SU-DHL-6 (cell line): ENCODE data around the gene ABCB11.

ENCODE experiments used
- H2AFZ ChIP-seq: fragments of 200-600 bp; sonication (generic); 2 replicates; pipeline ENCODE4 v1.6.1; 2014; ENCODE audit warnings: low read depth, mild to moderate bottlenecking, moderate library complexity, mixed read lengths, antibody characterized with exemption, low read length; ENCODE audit not compliant: severe bottlenecking
- H3F3A ChIP-seq: fragments of 200-600 bp; shearing (Covaris generic); 2 replicates; pipeline ENCODE4 v1.6.0; 2016; ENCODE audit warnings: antibody characterized with exemption, mild to moderate bottlenecking; ENCODE audit not compliant: insufficient read depth
- H3K27ac ChIP-seq: fragments of 200-600 bp; sonication (generic); 2 replicates; pipeline ENCODE4 v1.5.1; 2016; ENCODE audit warnings: low read depth, mild to moderate bottlenecking, low read length, moderate library complexity, mixed read lengths
- H3K27me3 ChIP-seq: fragments of 200-600 bp; sonication (generic), shearing (Covaris generic); 2 replicates; pipeline ENCODE4 v1.6.0; 2014; ENCODE audit warnings: mild to moderate bottlenecking, low read length
- H3K36me3 ChIP-seq: fragments of 200-600 bp; sonication (generic); 2 replicates; pipeline ENCODE4 v1.6.1; 2014; ENCODE audit warnings: mild to moderate bottlenecking, low read length, mixed read lengths
- H3K4me2 ChIP-seq: fragments of 300-600, 200-600 bp; shearing (Covaris generic), sonication (generic); 2 replicates; pipeline ENCODE4 v1.6.0; 2014; ENCODE audit warnings: low read length, low read depth, mild to moderate bottlenecking; ENCODE audit not compliant: poor library complexity, severe bottlenecking
- H3K4me3 ChIP-seq: fragments of 200-600 bp; sonication (generic); 2 replicates; pipeline ENCODE4 v1.5.1; 2014; ENCODE audit warnings: antibody characterized with exemption, low read length, mild to moderate bottlenecking, mixed read lengths; ENCODE audit not compliant: insufficient read depth, poor library complexity, severe bottlenecking
- H3K79me2 ChIP-seq: fragments of 200-600 bp; sonication (generic); 2 replicates; pipeline ENCODE4 v1.6.1; 2014; ENCODE audit warnings: mild to moderate bottlenecking, low read length, moderate library complexity; ENCODE audit not compliant: insufficient read depth
- H3K9ac ChIP-seq: fragments of 200-600 bp; sonication (generic); 2 replicates; pipeline ENCODE4 v1.7.0; 2014; ENCODE audit warnings: mild to moderate bottlenecking, low read length
- H3K9me2 ChIP-seq: fragments of 200-600 bp; sonication (generic); replicated peaks from 2 replicates; pipeline ENCODE4 v1.6.1; 2014; ENCODE audit warnings: low read length; ENCODE audit not compliant: insufficient read depth
- H3K9me3 ChIP-seq: fragments of 200-600 bp; sonication (generic); 2 replicates; pipeline ENCODE4 v1.6.1; 2014; ENCODE audit warnings: low read length, mixed read lengths; ENCODE audit not compliant: insufficient read depth
- H4K20me1 ChIP-seq: fragments of 200-600 bp; sonication (generic); 2 replicates; pipeline ENCODE4 v1.6.1; 2014; ENCODE audit warnings: low read depth, mild to moderate bottlenecking, antibody characterized with exemption, low read length, moderate library complexity, mixed read lengths
- CTCF ChIP-seq: fragments of 200-600 bp; sonication (generic); IDR thresholded peaks from one replicate; pipeline ENCODE4 v1.5.1; 2017; ENCODE audit warnings: antibody characterized with exemption, mild to moderate bottlenecking, low read length, moderate library complexity; ENCODE audit not compliant: insufficient read depth, poor library complexity, severe bottlenecking
- EZH2phosphoT487 ChIP-seq: fragments of 200-600 bp; sonication (generic), shearing (Covaris generic); conservative IDR thresholded peaks from 2 replicates; pipeline ENCODE4 v1.6.1; 2018; ENCODE audit warnings: mild to moderate bottlenecking, antibody characterized with exemption, low read length, moderate library complexity, mixed read lengths

ABCB11 gene

GRCh38 chr2:169071455-169071854, 40.3 kb upstream of the ABCB11 start:
- Histone ChIP-seq H3K9ac (no peak overlapping the region), H3K4me3 (no peak overlapping the region), H3K36me3 (no peaks in the 10 kb centered on the region), H3K27me3 (no peaks in the 10 kb centered on the region), H2AFZ (no peak overlapping the region), H4K20me1 (no peaks in the 10 kb centered on the region), H3K79me2 (no peaks in the 10 kb centered on the region), H3K4me2 (no peak overlapping the region), H3F3A (no peaks in the 10 kb centered on the region), H3K9me3 (no peaks in the 10 kb centered on the region), H3K9me2 (no peaks in the 10 kb centered on the region), H3K27ac (no peak overlapping the region)
- no peak for TF ChIP-seq EZH2phosphoT487
- no peak for TF ChIP-seq CTCF

GRCh38 chr2:169069833-169070232, 38.7 kb upstream of the ABCB11 start:
- Histone ChIP-seq H4K20me1 (no peaks in the 10 kb centered on the region), H3F3A (no peaks in the 10 kb centered on the region), H2AFZ (no peak overlapping the region), H3K27ac (no peak overlapping the region), H3K27me3 (no peaks in the 10 kb centered on the region), H3K36me3 (no peaks in the 10 kb centered on the region), H3K9ac (no peak overlapping the region), H3K4me2 (no peak overlapping the region), H3K79me2 (no peaks in the 10 kb centered on the region), H3K4me3 (no peak overlapping the region), H3K9me2 (no peaks in the 10 kb centered on the region), H3K9me3 (no peaks in the 10 kb centered on the region)
- TF ChIP-seq CTCF (no peak), EZH2phosphoT487 (no peak)

- Histone ChIP-seq H3K9me3 (no peaks in the 10 kb centered on the region), H3K9me2 (no peaks in the 10 kb centered on the region), H3K4me2 (no peak within 1 kb of the TSS), H2AFZ (no peak within 1 kb of the TSS), H3K27ac (no peak within 1 kb of the TSS), H3K4me3 (no peak within 1 kb of the TSS), H3K36me3 (no peaks in the 10 kb centered on the region), H3K27me3 (no peaks in the 10 kb centered on the region), H3K9ac (no peak within 1 kb of the TSS), H4K20me1 (no peaks in the 10 kb centered on the region), H3K79me2 (no peaks in the 10 kb centered on the region), H3F3A (no peaks in the 10 kb centered on the region)
- TF ChIP-seq EZH2phosphoT487 (no peak), CTCF (no peak)
Measured at GRCh38 chr2:169069341-169069740, 38.2 kb upstream of the ABCB11 start, which contains the start of gene DHRS9. Gene DHRS9 (plus strand): TSS chr2:169069563. CDS start chr2:169081582, 12,019 bp downstream.

- Histone ChIP-seq H3K27me3 (no peaks in the 10 kb centered on the region), H3K27ac (no peak overlapping the region), H3F3A (no peaks in the 10 kb centered on the region), H3K9me3 (no peaks in the 10 kb centered on the region), H3K79me2 (no peaks in the 10 kb centered on the region), H4K20me1 (no peaks in the 10 kb centered on the region), H3K4me2 (no peak overlapping the region), H3K9me2 (no peaks in the 10 kb centered on the region), H3K9ac (no peak overlapping the region), H2AFZ (no peak overlapping the region), H3K4me3 (no peak overlapping the region), H3K36me3 (no peaks in the 10 kb centered on the region)
- TF ChIP-seq EZH2phosphoT487, result no peak
- no peak for TF ChIP-seq CTCF
Measured at GRCh38 chr2:169066897-169067296, 35.8 kb upstream of the ABCB11 start.
